Spinal cord (tissue), 10 donors: ENCODE data around the gene TMEM132D. TPM values are rescaled to one million over a fixed set of nuclear protein-coding genes. Genes with fewer than 3 reads are reported as not detected.

Source experiments
- DNase-seq, 6 donors: peaks; one replicate each; pipeline versions ENCODE4 v3.0.0 to v3.0.0-alpha.2; 2013 to 2015; ENCODE audit warnings: low spot score in 6 of 6, low read depth in 4 of 6
- H3K27ac ChIP-seq: one replicate; pipeline ENCODE4 v1.5.1; 2013; ENCODE audit warnings: low read depth, low read length, control low read depth
- H3K27me3 ChIP-seq: one replicate; pipeline ENCODE4 v1.6.1; 2013; ENCODE audit warnings: low read length; ENCODE audit not compliant: control insufficient read depth, insufficient read depth
- H3K36me3 ChIP-seq: one replicate; pipeline ENCODE4 v1.6.1; 2013; ENCODE audit warnings: low read length; ENCODE audit not compliant: control insufficient read depth, insufficient read depth
- H3K4me1 ChIP-seq: one replicate; pipeline ENCODE4 v1.6.1; 2013; ENCODE audit warnings: low read length; ENCODE audit not compliant: control insufficient read depth, insufficient read depth
- H3K4me3 ChIP-seq: one replicate; pipeline ENCODE4 v1.5.1; 2013; ENCODE audit warnings: low read depth, low read length, control low read depth
- H3K9me3 ChIP-seq: one replicate; pipeline ENCODE4 v1.6.1; 2013; ENCODE audit warnings: low read length; ENCODE audit not compliant: control insufficient read depth, insufficient read depth
- WGBS: methylation state at CpG from one replicate; pipeline ENCODE4 v1.1.5; 2013; ENCODE audit warnings: missing lambda C conversion rate; ENCODE audit not compliant: insufficient coverage; 5-methylcytosine and 5-hydroxymethylcytosine counted together
- polyA plus RNA-seq, 2 donors: library from polyadenylated mRNA; unstranded; fragments of 120-200 nt; gene quantifications; one replicate each; pipeline ENCODE4 v1.2.1, GENCODE V29; 2013; ENCODE audit not compliant: insufficient read length in 2 of 2
- total RNA-seq, 2 donors: library from RNA; depleted of rRNA in 1 of 2; stranded (reverse); fragments of 120-200 nt in 1 of 2; fragments of >200 nt in 1 of 2; gene quantifications; one replicate each; pipeline versions ENCODE4 v1.2.3 to v1.2.4, GENCODE V29; 2013 to 2014
- donor health status: healthy.

The TMEM132D gene
- total and polyA plus RNA-seq, 4 donors = 4.7 to 15.7 (median 12.6) TPM

DNA sequence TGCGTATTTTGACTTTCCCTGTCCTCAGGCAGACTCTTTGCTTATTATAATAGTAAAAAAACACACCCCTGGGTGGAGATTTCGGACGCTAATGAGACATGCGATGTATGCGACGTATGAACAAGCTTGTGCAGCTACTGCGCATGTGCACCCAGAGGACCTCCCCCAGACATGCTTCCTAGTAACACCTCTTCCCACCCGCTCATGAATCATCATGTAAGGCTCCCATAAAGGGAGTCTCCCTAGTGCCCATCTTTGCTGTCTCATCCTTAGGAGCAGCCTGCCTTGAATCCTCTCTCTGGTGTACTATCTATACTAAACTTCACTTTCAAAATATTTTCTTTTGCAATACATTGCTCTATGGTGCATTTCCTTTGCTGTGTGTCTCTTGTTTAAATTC is 210.1 kb downstream of the TMEM132D start:
- Histone ChIP-seq H3K36me3 (no peaks in the 10 kb centered on the region), H3K4me3 (no peak overlapping the region), H3K9me3 (no peaks in the 10 kb centered on the region), H3K4me1 (no peaks in the 10 kb centered on the region), H3K27ac (no peak overlapping the region), H3K27me3 (no peaks in the 10 kb centered on the region)
- WGBS = over 99% methylated on average over 7 of the region's 8 CpGs
- no peak for DNase-seq

DNA sequence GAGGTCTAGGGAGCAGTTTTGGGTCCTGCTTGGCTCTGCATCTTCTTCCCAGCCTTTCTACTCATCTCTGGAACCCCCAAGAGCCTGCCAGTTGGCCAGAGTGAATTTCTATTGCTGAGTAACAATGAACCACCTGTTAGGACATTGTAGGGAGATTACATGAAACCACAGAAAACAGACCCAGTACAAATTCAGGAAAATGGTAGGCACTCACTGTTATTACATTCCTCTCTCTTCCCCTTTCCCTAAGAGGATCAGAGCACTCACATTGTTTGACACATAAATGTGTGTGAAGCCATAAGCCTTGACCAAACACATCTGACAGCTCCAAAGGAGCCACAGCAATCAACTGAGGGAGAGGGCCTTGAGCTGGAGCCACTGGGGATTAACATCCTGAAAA is 216.1 kb downstream of the TMEM132D start:
- Histone ChIP-seq H3K4me1 (no peaks in the 10 kb centered on the region), H3K36me3 (no peaks in the 10 kb centered on the region), H3K27ac (no peak overlapping the region), H3K9me3 (peaks cover 3% of the 10 kb centered on the region), H3K4me3 (no peak overlapping the region), H3K27me3 (no peaks in the 10 kb centered on the region)
- no peak for DNase-seq

DNA sequence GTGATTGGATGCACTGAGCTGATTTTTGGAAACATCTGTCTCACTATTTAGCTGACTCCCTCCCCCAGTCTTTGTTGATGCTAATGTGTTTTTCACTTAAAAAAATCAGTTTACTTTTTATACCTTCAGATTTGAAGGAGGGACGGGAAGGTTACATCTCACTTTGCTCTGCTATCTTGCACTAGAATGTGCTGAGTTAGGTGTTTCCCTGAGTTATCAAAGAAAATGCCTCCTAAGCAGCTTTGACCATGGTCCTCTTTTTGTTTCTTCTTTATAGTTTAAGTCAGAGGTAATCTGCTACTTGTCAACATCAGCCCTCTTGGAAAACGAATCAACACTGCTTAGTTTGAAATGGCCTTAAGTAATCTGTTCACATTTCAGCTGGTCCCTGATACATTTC is 222.0 kb downstream of the TMEM132D start:
- H3K4me1 ChIP-seq = no peaks in the 10 kb centered on the region

DNA sequence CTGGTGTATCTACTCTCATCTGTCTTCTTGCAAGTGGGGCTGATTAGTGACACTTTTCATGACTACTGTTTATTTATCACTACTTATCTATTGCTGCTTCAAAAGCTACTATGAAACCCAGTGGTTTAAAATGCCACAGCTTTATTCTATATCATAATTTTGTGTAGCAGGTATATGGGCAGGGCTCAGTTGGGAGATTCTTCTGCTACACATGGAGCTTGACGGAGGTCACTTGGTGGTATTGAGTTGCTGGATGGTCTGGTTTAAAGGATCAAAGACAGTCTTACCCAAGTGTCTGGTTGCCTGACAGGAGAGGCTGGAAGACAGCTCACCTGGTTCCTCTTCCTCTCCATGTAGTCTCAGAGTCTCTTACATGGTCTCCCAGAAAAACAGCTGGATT is 222.7 kb downstream of the TMEM132D start:
- Histone ChIP-seq H3K9me3 (peaks cover 3% of the 10 kb centered on the region), H3K36me3 (no peaks in the 10 kb centered on the region), H3K4me1 (no peaks in the 10 kb centered on the region), H3K4me3 (no peak overlapping the region), H3K27ac (no peak overlapping the region), H3K27me3 (no peaks in the 10 kb centered on the region)
- no peak for DNase-seq
- WGBS = 100% methylated on average over 1 of the region's 1 CpG

More for the DNA sequence above, 222.0 kb downstream of the TMEM132D start:
- DNase-seq = no peak
- H3K27ac ChIP-seq = no peak overlapping the region
- H3K27me3 ChIP-seq = no peaks in the 10 kb centered on the region
- WGBS = no CpG with 5 or more reads among the region's 2 CpGs
- peaks cover 3% of the 10 kb centered on the region for H3K9me3 ChIP-seq
- no peaks in the 10 kb centered on the region for H3K36me3 ChIP-seq
- no peak overlapping the region for H3K4me3 ChIP-seq

DNA sequence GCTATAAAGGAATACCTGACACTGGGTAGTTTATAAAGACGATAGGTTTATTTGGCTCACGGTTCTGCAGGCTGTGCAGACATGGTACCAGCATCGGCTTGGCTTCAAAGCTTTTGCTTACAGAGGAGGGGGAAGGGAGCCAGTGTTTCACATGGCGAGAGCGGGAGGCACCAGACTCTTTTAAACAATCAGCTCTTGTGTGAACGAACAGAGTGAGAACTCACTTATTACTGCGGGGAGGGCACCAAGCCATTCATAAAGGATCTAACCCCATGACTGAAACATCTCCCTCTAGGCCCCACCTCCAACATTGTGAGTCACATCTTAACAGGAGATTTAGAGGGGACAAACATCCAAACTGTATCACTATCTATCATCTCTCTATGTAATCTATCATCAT is 227.4 kb downstream of the TMEM132D start:
- 56% methylated on average over 5 of the region's 7 CpGs for WGBS
- Histone ChIP-seq H3K9me3 (no peaks in the 10 kb centered on the region), H3K4me3 (no peak overlapping the region), H3K27me3 (no peaks in the 10 kb centered on the region), H3K27ac (no peak overlapping the region), H3K36me3 (no peaks in the 10 kb centered on the region), H3K4me1 (no peaks in the 10 kb centered on the region)
- DNase-seq = peak in 3 of 6 donors; percentile 9 to 49 (median 41)

DNA sequence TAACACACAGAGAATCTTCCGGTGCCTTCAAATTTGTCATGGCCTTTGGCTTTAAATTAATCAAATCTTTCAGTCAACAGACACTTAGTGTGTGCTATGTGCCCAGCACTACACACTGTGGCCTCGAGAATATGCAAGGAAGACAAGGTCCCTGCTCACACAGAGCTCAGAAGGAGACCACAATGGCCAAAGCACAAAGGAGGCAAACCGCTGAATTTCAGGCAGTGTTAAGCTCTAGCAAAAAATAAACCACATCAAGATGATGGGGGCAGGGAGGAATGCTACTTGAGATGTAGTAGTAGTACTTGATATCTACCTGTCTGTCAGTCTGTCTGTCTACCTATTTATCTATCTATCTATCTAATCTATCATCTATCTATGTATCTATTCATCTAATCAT is 227.9 kb downstream of the TMEM132D start:
- Histone ChIP-seq H3K27ac (no peak overlapping the region), H3K4me1 (no peaks in the 10 kb centered on the region), H3K4me3 (no peak overlapping the region), H3K36me3 (no peaks in the 10 kb centered on the region), H3K27me3 (no peaks in the 10 kb centered on the region), H3K9me3 (no peaks in the 10 kb centered on the region)
- no peak for DNase-seq
- WGBS = 100% methylated on average over 1 of the region's 3 CpGs

DNA sequence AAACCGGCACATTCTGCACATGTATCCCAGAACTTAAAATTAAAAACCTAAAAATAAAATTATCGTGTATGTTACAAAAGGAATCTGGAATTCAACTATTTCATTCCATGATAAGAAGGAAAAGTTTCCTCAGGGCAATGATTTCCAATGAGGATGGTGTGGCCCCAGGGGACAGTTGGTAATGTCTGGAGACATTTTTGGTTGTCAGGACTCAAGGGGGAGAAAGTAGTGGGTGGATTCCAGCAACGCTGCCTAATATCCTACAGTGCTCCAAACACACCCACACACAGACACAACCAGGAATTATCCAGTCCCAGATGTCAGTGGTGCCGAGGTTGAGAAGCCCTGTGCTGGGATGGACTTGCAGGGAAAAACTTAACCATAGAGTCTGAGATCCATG is 228.3 kb downstream of the TMEM132D start:
- Histone ChIP-seq H3K36me3 (no peaks in the 10 kb centered on the region), H3K27me3 (no peaks in the 10 kb centered on the region), H3K4me3 (no peak overlapping the region), H3K9me3 (no peaks in the 10 kb centered on the region), H3K4me1 (no peaks in the 10 kb centered on the region), H3K27ac (no peak overlapping the region)
- DNase-seq = no peak
- WGBS = no CpG with 5 or more reads among the region's 4 CpGs

DNA sequence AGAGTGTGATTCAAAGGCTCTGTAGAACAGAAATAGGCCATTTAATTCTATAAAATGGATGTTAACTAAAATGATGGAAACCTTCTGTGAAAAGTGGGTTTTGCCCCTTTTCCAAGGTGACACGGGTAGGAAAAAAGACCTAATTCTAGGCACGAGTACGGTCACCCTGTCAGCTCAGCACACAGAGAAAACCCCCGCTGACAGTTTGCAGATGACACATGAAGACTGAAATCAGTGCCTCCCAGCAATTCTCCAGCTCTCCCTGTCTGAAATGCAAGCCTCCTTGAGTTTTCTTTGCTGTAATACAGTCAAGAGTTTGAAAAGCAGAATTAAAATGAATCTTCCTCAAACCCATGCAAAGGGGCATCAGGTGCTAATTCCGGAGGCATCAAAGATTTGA is 230.0 kb downstream of the TMEM132D start:
- no peak overlapping the region for H3K27ac ChIP-seq
- DNase-seq = peak in 2 of 6 donors; percentile 7 to 41

DNA sequence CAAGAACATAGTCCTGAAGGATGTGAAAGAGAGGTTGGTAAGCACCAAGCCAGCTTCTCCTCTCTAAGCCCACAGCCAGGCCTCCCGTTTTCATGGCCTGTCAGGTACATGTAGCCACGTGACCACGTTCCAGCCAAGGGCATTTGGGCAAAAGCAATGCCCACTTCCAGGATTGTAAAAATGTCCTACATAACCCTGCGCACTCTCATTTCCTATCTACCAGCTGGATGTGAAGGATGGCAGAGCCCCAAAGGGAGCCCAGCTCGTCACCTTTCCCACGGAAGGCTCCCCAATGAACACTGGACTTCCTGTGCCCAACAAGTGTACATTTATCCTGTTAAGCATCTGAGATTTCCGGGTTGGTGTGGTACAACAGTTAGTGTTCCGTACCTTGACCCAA is 231.7 kb downstream of the TMEM132D start:
- no peaks in the 10 kb centered on the region for H3K36me3 ChIP-seq
- H3K27ac ChIP-seq = no peak overlapping the region
- no peak overlapping the region for H3K4me3 ChIP-seq
- H3K27me3 ChIP-seq = no peaks in the 10 kb centered on the region
- H3K4me1 ChIP-seq = no peaks in the 10 kb centered on the region
- no peaks in the 10 kb centered on the region for H3K9me3 ChIP-seq
- 80% methylated on average over 6 of the region's 8 CpGs for WGBS
- DNase-seq = no peak

More for the DNA sequence above, 230.0 kb downstream of the TMEM132D start:
- no peak overlapping the region for H3K4me3 ChIP-seq
- H3K4me1 ChIP-seq = no peaks in the 10 kb centered on the region
- H3K9me3 ChIP-seq = no peaks in the 10 kb centered on the region
- H3K27me3 ChIP-seq = no peaks in the 10 kb centered on the region
- WGBS = 72% methylated on average over 2 of the region's 5 CpGs
- H3K36me3 ChIP-seq = no peaks in the 10 kb centered on the region

DNA sequence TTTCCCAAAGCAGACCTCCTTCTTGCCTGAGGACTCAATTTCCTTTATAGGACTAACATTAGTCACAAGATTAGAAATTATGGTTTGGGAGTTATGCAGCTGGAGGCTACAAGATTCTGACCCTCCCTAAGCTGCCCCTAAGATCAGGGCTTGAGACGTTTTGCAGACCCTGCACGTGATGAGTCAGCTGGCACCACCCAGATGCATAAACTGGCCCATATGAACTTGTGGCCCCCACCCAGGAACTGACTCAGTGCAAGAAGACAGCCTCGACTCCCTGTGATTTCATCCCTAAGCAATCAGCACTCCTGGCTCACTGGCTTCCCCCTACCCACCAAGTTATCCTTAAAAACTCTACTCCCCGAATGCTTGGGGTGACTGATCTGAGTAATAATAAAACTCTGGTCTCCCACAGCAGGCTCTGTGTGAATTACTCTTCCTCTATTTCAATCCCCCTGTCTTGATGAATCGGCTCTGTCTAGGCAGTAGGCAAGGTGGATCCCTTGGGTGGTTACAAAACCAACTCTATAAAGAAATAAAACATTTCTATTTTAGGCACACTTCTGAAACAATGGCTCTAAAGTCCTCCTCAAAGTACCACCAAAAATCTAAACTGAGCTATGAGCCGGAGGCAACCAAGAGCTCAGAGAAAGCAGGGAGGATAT is 233.4 kb downstream of the TMEM132D start:
- H3K27ac ChIP-seq = no peak overlapping the region
- no peak overlapping the region for H3K4me3 ChIP-seq
- no peaks in the 10 kb centered on the region for H3K36me3 ChIP-seq
- H3K4me1 ChIP-seq = no peaks in the 10 kb centered on the region
- WGBS = 94% methylated on average over 3 of the region's 6 CpGs
- H3K27me3 ChIP-seq = no peaks in the 10 kb centered on the region
- no peaks in the 10 kb centered on the region for H3K9me3 ChIP-seq
- DNase-seq = no peak
